ACHN (cell line): ENCODE results near the gene GSK3A.

Source experiments
- DNase-seq: peaks from one replicate; pipeline ENCODE4 v3.0.0-alpha.2; 2015
- in situ Hi-C: cut with HindIII; loops from 2 replicates; pipeline ENCODE4 v1.10.0; 2017; ENCODE audit warnings: low sequenced_read_pairs, low pct_ligation_motif_present, low pct_unique_long_range_greater_than_20kb

The GSK3A gene

DNA sequence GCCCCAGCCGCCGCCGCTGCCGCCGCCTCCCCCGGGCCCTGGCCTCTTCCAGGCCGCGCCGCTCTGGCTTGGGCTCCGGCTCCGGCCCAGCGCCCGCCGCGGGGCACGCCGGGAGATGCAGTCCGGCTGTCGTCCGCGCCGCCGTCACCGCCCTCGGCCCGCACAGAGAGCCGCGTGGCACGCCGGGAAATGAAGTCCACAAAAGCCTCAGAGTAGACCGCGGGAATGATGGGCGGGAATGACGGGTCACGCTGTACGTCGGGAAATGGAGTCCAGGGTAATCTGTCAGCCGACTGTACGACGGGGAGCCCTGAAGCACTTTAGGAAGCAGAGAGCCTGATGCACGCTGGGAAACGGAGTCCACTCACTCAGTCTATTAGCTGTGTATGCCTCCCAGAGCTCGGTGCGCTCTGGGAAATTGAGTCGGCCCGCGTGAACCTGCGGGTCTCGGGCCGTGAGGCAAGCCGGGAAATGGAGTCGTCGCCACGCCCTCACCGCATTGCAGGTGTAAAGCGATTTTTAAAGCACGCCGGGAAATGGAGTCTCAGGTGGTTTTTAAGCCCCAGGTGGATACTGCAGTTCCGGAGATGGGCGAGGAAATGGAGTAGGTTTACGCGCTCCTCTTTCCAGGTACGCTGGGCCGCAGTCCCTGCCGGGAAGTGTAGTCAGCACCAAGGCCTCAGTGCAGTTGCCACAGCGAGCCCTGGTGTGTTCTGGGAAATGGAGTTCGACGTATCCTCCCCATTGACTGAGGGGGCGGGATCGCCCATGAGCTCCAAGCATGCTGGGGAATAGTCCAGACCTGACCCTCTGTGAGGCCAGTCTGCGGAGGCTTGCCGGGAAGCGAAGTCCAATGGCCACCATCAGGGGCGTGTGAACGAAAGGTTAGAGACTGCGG lies at the start of gene GSK3A:
GSK3A (minus strand) TSS at position 91 of the 898 bp plus-strand sequence. CDS start 137 bp downstream, outside the sequence.
- peak; percentile 98 for DNase-seq
- in situ Hi-C loops = no loop called here

DNA sequence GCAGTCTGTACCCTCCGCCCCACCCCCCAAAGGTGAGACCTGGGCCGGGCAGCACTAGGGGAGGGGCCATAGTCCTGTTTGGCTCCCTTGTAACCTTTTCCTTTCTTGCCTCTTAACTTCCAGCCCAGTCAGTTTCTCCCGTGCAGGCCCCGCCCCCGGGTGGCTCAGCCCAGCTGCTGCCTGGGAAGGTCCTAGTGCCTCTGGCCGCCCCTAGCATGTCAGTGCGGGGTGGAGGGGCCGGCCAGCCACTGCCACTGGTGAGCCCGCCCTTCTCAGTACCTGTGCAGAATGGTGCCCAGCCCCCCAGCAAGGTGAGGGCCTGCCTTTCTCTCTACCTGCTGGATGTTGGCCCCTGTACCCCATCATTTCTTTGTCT lies 49.0 kb upstream of the GSK3A start:
- no peak for DNase-seq
- in situ Hi-C loops = no loop called here

DNA sequence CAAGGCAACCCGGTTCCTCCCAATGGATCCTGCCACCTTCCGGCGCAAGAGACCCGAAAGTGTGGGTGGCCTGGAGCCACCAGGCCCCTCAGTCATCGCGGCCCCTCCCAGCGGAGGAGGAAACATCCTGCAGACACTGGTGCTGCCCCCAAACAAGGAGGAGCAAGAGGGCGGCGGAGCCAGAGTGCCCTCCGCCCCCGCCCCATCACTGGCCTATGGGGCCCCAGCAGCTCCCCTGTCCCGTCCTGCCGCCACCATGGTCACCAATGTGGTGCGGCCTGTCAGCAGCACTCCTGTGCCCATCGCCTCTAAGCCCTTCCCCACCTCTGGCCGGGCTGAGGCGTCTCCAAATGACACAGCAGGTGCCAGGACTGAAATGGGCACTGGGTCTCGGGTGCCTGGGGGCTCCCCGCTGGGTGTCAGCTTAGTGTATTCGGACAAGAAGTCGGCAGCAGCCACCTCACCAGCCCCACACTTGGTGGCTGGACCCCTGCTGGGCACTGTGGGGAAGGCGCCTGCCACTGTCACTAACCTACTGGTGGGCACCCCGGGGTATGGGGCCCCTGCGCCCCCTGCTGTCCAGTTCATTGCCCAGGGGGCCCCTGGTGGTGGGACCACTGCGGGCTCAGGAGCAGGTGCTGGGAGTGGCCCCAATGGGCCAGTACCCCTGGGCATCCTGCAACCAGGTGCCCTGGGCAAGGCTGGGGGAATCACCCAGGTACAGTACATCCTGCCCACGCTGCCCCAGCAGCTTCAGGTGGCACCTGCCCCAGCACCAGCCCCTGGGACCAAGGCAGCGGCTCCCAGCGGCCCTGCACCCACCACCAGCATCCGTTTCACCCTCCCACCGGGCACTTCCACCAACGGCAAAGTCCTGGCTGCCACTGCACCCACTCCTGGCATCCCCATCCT lies 48.4 kb upstream of the GSK3A start:
- in situ Hi-C loops = no loop called here
- peak; percentile 34 for DNase-seq

DNA sequence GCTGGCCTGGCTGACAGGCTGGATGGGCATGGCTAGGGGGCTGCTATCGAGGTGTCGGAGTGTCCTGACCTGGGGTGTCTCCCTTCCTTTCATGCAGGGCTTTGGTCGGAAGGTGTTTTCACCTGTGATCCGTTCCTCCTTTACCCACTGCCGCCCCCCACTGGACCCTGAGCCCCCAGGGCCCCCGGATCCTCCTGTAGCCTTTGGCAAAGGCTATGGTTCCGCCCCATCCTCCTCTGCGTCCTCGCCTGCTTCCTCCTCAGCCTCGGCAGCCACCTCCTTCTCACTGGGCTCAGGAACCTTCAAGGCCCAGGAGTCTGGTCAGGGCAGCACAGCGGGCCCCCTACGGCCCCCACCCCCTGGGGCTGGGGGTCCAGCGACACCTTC lies 47.7 kb upstream of the GSK3A start:
- in situ Hi-C loops = no loop called here

DNA sequence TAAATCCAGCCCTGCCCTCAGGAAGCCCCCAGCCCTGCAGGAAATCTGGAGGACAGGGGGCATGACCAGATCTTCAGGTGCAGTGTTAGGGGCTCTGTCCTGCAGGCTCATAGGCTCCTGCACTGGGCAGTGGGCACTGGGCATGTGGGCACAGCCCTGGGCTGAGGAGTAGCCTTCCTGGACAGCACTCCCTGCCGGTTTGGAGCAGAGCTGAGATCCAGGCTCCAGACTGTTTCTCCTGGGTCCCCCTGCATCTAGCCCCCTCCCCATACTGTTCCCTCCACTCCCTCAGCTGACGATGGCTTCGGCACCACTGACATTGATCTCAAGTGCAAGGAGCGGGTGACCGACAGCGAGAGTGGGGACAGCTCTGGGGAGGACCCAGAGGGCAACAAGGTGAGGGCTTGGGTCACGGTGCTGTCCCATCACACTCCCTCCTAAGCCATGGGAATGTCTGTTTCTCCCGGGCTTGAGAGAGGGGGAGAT lies 47.2 kb upstream of the GSK3A start:
- in situ Hi-C loops = no loop called here
- no peak for DNase-seq

More for the DNA sequence above, 47.7 kb upstream of the GSK3A start:
- DNase-seq = no peak

GRCh38 chr19:42288881-42289555 lies 46.6 kb upstream of the GSK3A start:
- DNase-seq = no peak
- in situ Hi-C loops = no loop called here

DNA sequence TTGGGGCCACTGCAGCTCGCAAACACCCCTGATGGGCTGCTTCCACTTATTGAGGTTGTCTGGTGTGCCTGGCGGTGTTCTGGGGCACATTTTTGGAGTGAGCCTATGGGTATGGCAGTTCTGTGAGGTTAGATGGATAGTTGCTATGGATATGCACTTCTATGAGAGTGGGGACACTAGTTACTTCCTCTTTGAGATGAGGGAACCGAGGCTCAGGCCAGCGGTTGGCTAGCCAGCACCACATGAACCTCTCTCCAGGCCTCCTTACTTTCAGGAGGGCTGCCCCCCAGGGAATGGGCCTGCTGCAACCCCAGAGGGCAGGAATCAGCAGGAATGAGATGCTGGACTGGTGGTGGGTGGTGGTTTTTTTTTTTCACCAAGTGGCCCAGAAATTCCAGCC lies 46.0 kb upstream of the GSK3A start:
- no peak for DNase-seq
- in situ Hi-C loops = no loop called here

DNA sequence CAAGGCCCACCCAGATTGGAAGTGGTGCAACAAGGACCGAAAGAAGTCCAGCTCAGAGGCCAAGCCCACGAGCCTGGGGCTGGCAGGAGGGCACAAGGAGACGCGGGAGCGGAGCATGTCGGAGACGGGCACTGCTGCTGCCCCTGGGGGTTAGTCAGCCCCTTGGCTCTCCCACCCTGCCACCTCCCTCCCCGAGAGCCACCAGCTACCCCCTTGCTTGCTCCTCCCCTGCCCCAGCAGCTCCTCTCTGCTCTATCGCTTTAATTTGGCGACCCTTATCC lies 45.4 kb upstream of the GSK3A start:
- DNase-seq = no peak
- in situ Hi-C loops = no loop called here

GRCh38 chr19:42287017-42287826 lies 44.8 kb upstream of the GSK3A start:
- in situ Hi-C loops = no loop called here
- DNase-seq = no peak

GRCh38 chr19:42286349-42287016 lies 44.1 kb upstream of the GSK3A start:
- no peak for DNase-seq

GRCh38 chr19:42285988-42286348 lies 43.6 kb upstream of the GSK3A start:
- DNase-seq = no peak
- in situ Hi-C loops = no loop called here

More at GRCh38 chr19:42286349-42287016, 44.1 kb upstream of the GSK3A start:
- in situ Hi-C loops = no loop called here

DNA sequence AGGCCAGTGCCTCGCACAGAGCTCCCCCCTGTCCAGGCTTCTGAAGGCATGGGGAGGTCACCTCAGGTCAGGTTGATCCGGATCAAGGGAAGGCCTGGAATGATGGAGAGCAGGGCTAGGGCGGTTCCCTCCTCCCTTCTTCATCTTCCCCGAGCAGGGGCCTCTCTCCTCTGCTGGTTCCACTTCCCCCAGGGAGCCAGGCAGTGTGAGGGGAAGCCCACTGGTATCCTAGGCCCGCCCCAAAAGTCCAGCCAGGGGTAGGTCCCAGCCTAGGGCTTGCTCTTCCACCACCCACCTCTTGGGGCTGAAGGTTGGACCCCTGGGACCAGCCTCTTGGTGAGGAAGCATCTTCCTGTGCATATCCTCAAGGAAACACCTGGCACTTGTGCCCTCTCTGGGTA lies 43.1 kb upstream of the GSK3A start:
- in situ Hi-C loops = no loop called here
- DNase-seq = no peak

DNA sequence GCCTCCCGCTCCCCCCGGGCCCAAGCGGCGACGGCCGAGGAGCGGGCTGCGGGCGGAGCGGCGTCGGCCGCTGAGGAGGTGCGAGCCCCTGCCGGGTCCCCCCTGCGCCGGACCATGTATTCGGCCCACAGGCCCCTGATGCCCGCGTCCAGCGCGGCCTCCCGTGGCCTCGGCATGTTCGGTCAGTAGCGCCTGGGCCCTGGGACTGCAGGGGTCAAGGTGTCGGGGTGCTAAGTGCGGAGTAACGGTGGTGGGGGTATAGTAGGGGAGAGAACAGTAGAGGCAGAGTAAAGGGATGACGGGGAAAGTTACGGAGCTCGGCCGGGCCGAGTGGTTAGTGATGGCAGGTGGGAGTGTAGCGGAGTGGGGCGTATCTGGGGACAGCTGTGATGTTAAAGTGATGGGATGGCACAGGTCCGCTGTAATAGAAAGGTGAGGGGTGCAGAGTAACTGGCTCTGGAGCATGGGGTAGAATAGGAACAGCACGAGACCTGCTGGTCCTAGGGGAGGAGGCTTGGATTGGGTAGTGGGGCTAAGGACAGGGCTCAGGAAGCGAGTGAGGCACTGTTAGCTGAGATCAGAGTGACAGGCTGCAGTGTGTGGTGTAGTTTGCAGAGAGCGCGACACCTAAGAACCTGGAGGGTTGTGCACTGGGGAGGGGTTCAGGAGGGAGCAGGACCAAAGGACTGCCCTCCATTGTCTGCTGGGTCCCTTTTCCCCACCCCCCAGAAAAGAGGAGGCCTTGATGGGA lies 42.4 kb upstream of the GSK3A start:
- in situ Hi-C loops = no loop called here
- DNase-seq = no peak

GRCh38 chr19:42284066-42284501 lies 41.7 kb upstream of the GSK3A start:
- DNase-seq = peak; percentile 73

DNA sequence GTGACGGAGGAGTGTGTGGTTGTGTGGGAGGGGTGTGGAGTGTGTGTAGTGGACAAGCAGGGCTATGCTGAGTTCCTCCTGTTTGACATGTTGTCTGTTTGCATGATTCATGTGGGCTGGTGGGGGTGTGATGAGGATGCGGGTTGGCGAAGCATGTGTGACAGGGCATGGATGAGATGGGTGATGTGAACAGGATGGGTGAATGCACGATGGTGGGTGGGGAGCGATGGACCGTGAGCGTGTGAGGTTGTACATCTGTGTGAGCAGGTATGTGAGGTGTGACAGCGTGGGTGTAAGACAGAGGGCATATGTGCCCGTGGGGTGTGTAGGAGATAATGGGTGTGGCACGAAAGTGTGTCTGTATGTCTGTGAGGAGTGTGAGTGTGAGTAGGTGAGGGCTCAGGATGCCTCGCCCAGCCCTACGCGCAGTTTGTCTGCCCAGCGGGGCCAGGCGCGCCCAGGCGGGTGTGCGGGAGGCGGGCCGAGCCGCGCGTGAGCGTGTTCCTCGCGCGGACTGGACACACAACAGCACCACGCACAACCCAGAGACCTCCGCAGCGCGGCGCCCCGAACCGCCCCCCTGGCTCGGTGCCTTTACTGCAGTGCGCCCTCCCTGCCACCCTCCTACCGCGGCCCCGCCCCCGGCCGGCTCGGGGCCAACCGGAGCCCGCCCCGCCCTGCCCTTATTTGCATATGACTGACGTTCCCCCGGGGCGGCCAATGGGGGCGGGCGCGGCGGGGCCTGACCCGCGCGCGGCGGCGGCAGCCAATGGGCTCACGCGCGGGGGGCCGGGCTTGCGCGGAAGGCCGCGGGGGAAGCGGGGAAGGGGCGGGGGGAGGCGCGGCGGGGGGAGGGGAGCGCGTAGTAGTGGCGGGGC lies 41.0 kb upstream of the GSK3A start:
- DNase-seq = peak; percentile 90
- in situ Hi-C loops = no loop called here

More at GRCh38 chr19:42284066-42284501, 41.7 kb upstream of the GSK3A start:
- in situ Hi-C loops = no loop called here

- in situ Hi-C loops = no loop called here
- DNase-seq = no peak
These were observed 40.4 kb upstream of the GSK3A start for GRCh38 chr19:42282819-42283187.
